HuH-7 (cell line): ENCODE data around the gene ESF1.
"Not testable (repeated sequence)": the region's sequence is repeated elsewhere in the genome, so short reads cannot be mapped to it uniquely, and the experiment has no call there.

Experiments
- DNase-seq: peaks from one replicate; pipeline ENCODE4 v3.0.0; 2011; ENCODE audit warnings: low spot score

Gene ESF1

GRCh38 chr20:13739731-13740649 is 44.7 kb downstream of the ESF1 start:
- DNase-seq, result no peak

- DNase-seq, result not testable (repeated sequence)
Observed at GRCh38 chr20:13738187-13738586, 46.5 kb downstream of the ESF1 start.

- no peak for DNase-seq
Observed at GRCh38 chr20:13736436-13737191, 48.1 kb downstream of the ESF1 start.

- DNase-seq, result no peak
Observed at GRCh38 chr20:13735826-13736225, 48.9 kb downstream of the ESF1 start.

GRCh38 chr20:13723011-13723410 is 61.7 kb downstream of the ESF1 start:
- no peak for DNase-seq

GRCh38 chr20:13718171-13718570 is 66.5 kb downstream of the ESF1 start:
- DNase-seq, result no peak

- no peak for DNase-seq
Observed at GRCh38 chr20:13717631-13718044, 67.1 kb downstream of the ESF1 start.

GRCh38 chr20:13715171-13715570 is 69.5 kb downstream of the ESF1 start:
- DNase-seq, result no peak

GRCh38 chr20:13708234-13708633 is 76.5 kb downstream of the ESF1 start:
- no peak for DNase-seq

GRCh38 chr20:13703265-13703664 is 81.5 kb downstream of the ESF1 start:
- DNase-seq, result no peak

GRCh38 chr20:13701486-13701885 is 83.2 kb downstream of the ESF1 start:
- no peak for DNase-seq

GRCh38 chr20:13700761-13701160 is 84.0 kb downstream of the ESF1 start:
- DNase-seq, result no peak

- no peak for DNase-seq
Observed at GRCh38 chr20:13694420-13695150, 90.1 kb downstream of the ESF1 start.

- peak; percentile 64 for DNase-seq
Observed at GRCh38 chr20:13692802-13693736, 91.7 kb downstream of the ESF1 start.

- no peak for DNase-seq
Observed at GRCh38 chr20:13690943-13691342, 93.8 kb downstream of the ESF1 start.

GRCh38 chr20:13687815-13688214 is 96.9 kb downstream of the ESF1 start:
- no peak for DNase-seq

- no peak for DNase-seq
Observed at GRCh38 chr20:13685623-13686022, 99.1 kb downstream of the ESF1 start.

GRCh38 chr20:13684566-13685222 is 100.0 kb downstream of the ESF1 start:
- no peak for DNase-seq

- DNase-seq, result peak; percentile 17
Observed at GRCh38 chr20:13683833-13684232, 100.9 kb downstream of the ESF1 start.

GRCh38 chr20:13681248-13682125 is 103.2 kb downstream of the ESF1 start:
- DNase-seq, result peak; percentile 65
